Measurements from ENCODE around the gene PRKCE.

PRKCE gene

GRCh38 chr2:46032996-46033395 lies 381.5 kb downstream of the PRKCE start:
- peak; percentile 52 for DNase-seq

- DNase-seq, result no peak
Measured at GRCh38 chr2:46034535-46034934, 383.1 kb downstream of the PRKCE start.

GRCh38 chr2:46036929-46037328 lies 385.5 kb downstream of the PRKCE start:
- no peak for DNase-seq

- no peak for DNase-seq
Measured at GRCh38 chr2:46039543-46040303, 388.2 kb downstream of the PRKCE start.

- no peak for DNase-seq
Measured at GRCh38 chr2:46040563-46041155, 389.2 kb downstream of the PRKCE start.

GRCh38 chr2:46041434-46041833 lies 390.0 kb downstream of the PRKCE start:
- no peak for DNase-seq

GRCh38 chr2:46042207-46042637 lies 390.7 kb downstream of the PRKCE start:
- no peak for DNase-seq

GRCh38 chr2:46042711-46043110 lies 391.2 kb downstream of the PRKCE start:
- no peak for DNase-seq

GRCh38 chr2:46045888-46046287 lies 394.4 kb downstream of the PRKCE start:
- DNase-seq, result no peak

- DNase-seq, result no peak
Measured at GRCh38 chr2:46047290-46047689, 395.8 kb downstream of the PRKCE start.

GRCh38 chr2:46048693-46049092 lies 397.2 kb downstream of the PRKCE start:
- no peak for DNase-seq

GRCh38 chr2:46050027-46050426 lies 398.6 kb downstream of the PRKCE start:
- no peak for DNase-seq

GRCh38 chr2:46050489-46050888 lies 399.0 kb downstream of the PRKCE start:
- no peak for DNase-seq

- no peak for DNase-seq
Measured at GRCh38 chr2:46051085-46051484, 399.6 kb downstream of the PRKCE start.

- no peak for DNase-seq
Measured at GRCh38 chr2:46053564-46053963, 402.1 kb downstream of the PRKCE start.

GRCh38 chr2:46056541-46056940 lies 405.1 kb downstream of the PRKCE start:
- DNase-seq, result no peak

- DNase-seq, result no peak
Measured at GRCh38 chr2:46058140-46058539, 406.7 kb downstream of the PRKCE start.

GRCh38 chr2:46062637-46063412 lies 411.4 kb downstream of the PRKCE start:
- DNase-seq, result peak; percentile 82

GRCh38 chr2:46064396-46064795 lies 412.9 kb downstream of the PRKCE start:
- DNase-seq, result no peak

- no peak for DNase-seq
Measured at GRCh38 chr2:46065152-46065551, 413.7 kb downstream of the PRKCE start.

GRCh38 chr2:46066116-46066515 lies 414.6 kb downstream of the PRKCE start:
- no peak for DNase-seq

- DNase-seq, result no peak
Measured at GRCh38 chr2:46066601-46067000, 415.1 kb downstream of the PRKCE start.

- no peak for DNase-seq
Measured at GRCh38 chr2:46067062-46067461, 415.6 kb downstream of the PRKCE start.

Data from stimulated activated CD4-positive, alpha-beta T cell treated with anti-CD3 and anti-CD28 coated beads, Interleukin-15, amount 100 ng/mL, for 24 hours (primary cell).